GM11168 (cell line): ENCODE results near the gene ATRX.
"Not testable (repeated sequence)": the region's sequence is repeated elsewhere in the genome, so short reads cannot be mapped to it uniquely, and the experiment has no call there.

ENCODE experiments used
- in situ Hi-C: fragments of 300-500 bp; cut with MboI; formaldehyde crosslinking; loops from one replicate; pipeline ENCODE4 v1.12.0; 2022; ENCODE audit warnings: low sequenced_read_pairs; ENCODE audit not compliant: unreplicated experiment

ATRX gene

DNA sequence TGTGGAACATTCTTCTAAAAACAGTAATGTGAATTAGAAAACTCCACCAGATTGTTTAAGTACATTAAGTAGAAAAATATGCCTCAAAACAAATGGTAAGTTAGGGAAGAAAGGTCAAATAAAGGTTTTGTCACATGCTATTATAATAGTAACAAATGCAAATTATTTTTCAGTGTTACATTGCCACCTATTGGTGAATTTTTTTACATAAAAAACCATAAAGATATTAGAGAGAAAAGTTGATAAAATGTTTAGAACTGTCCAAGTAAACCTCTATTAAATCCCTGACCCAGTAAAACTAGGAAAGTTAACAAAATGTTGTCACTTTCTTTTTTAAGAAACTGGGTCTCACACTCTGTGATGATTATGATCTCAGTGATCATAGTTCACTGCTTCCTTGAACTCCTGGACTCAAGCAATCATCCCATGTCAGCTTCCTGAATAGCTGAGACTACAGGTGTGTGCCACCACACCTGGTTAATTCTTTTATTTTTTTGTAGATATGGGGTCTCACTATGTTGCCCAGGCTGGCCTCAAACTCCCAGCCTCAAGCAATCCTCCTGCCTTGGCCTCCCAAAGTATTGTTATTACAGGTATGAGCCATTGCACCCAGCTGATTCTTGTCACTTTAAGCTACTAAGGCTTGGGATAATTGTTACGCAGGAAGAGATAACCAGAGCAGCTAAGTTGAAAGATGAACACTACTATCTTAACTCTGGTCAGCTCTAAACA lies 157.6 kb downstream of the ATRX start:
- in situ Hi-C loops, result no loop called here

DNA sequence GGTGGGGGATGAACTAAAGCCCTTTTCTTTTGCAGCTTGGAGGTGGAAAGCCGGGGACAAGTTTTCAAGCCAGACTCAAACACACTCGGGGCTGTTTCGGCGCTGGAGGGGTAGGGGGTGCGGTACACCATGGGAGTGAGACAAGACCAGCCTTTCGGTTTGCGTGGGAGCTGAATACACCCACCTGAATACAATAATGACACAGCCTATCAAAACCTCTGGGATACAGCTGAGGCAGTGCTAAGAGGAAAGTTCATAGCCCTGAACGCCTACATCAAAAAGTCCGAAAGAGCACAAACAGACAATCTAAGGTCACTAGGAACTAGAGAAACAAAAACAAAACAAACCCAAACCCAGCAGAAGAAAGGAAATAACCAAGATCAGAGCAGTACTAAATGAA lies 163.3 kb downstream of the ATRX start:
- in situ Hi-C loops, result no loop called here

DNA sequence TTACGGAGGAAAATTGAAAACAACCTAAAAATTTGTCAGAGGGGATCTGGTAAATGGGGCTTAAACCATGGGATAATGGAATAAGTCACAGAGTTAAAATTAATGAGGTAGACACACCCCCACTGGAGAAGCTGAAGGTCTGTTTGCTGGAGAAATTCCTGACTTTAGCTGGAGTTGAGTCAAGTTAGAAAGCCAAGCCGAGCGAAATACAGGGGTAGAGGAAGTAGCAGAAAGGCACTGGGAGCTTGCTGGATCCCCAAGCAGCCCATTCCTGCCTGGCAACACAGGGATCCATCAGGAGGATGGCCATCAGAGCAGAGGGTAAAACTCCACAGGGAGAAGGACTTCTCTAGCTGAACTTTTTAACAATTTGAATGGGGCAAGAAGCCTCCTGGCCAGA lies 163.8 kb downstream of the ATRX start:
- in situ Hi-C loops, result no loop called here

DNA sequence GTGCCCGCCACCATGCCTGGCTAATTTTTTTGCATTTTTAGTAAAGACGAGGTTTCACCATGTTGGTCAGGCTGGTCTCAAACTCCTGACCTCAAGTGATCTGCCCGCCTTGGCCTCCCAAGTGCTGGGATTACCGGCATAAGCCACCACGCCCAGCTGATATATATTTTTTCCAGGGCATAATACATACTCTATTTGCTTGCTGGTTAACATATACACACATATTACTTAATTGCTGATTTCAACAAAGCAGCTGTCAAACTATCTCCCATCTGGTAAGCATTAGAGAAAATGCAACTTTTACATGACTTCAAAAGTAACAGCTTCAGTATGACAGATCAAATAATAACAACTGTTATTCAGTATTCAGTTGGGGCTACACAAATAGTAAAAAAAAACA lies 164.6 kb downstream of the ATRX start:
- in situ Hi-C loops, result not testable (repeated sequence)

DNA sequence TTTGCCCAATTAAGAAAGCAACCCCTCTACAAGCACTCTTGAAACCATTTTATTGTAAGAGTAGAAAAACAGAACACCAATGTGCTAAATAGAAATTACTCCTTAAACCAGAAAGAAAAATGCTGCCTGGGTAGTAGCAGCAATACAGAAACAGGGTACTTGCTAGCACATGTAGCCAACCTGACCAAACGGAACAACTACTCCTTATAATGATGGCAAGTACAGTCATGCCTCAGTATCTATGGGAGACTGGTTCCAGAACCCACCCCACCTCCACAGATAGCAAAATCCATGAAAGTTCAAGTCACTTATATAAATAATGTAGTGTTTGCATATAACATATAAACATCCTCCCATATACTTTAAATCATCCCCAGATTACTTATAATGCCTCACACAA lies 168.8 kb downstream of the ATRX start:
- in situ Hi-C loops, result no loop called here

DNA sequence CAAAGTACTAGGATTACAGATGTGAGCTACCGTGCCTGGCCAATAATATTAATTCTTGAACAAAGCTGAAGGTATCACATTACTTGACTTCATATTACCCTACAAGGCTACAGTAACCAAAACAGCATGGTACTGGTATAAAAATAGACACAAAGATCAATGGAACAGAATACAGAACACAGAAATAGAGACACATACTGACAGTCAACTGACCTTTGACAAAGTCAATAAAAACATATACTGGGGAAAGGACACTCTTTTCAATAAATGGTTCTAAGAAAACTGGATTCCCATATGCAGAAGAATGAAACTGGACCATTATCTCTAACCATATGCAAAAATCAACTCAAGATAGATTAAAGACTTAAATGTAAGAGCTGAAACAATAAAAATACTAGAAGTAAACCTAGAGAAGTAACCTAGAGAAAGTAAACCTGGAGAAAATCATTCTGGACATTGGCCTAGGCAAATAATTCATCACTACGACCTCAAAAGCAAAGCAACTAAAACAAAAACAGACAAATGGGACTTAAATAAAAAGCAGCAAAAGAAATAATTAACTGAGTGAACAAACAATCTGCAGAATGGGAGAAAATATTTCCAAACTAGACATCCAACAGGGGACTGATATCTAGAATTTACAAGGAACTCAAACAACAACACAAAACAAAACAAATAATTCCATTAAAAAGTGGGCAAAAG lies 182.2 kb downstream of the ATRX start:
- in situ Hi-C loops, result no loop called here

DNA sequence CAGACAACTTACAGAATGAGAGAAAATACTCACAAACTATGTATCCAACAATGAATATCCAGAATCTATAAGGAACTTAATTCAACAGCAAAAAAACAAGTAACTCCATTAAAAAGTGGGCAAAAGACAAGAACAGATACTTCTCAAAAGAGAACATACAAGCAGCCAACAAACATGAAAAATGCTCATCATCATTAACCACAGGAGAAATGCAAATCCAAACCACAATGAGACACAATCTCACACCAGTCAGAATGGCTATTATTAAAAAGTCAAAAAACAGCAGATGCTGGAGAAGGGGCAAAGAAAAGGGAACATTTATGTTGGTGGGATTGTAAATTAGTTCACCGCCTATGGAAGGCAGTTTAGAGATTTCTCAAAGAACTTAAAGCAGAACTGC lies 188.5 kb downstream of the ATRX start:
- in situ Hi-C loops, result no loop called here

DNA sequence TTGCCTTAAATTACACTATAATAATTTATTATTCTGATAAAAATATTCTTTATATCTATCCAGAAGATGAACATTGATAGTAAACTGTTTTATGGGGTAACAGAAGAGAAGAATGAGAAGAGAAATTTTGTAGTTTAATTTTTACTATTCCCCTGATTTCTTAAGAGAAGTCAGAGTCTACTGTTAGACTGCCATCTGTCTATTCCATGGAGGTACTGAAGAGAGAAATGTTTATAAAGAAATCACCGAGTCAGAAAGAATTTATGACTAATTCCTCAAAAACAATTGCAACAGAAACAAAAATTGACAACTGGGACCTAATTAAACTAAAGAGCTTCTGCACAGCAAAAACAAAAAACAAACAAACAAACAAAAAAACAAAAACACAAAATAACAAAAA lies 188.9 kb downstream of the ATRX start:
- in situ Hi-C loops, result no loop called here

DNA sequence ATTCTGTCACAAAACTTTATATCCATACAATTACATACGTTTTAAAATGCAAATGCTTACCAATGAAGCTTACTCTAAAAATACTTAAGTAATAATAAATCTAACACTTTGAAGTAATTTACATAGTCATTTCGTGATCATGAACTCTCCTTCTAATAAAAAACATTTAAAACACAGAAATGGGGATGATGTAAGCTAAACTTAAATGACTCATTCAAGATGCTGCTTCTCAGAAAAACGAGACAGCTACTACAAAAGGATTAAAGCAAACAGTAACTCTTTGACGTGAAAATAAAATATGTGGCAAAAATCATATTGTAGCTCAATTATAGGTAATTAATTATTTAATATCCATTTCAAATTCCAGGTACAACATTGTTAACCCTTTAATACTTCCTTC lies 190.2 kb downstream of the ATRX start:
- in situ Hi-C loops, result no loop called here

DNA sequence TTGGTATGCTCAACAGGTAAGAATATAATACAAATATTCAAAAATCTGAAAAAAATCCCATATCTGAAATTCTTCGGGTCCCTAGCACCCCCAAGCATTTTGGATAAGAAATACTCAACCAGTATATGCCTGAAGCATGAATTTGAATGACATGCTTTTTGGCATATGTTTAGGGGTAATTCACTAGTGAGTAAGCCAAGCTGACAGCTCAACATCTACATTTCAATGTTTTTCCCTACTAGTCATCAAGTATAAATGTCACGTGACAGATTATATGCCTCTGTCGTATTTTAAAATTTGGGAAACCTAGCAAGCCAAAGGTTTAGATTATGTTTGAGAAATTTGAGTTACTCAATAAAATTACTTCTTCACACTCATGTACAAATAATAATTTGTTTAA lies 213.7 kb downstream of the ATRX start:
- in situ Hi-C loops, result no loop called here

DNA sequence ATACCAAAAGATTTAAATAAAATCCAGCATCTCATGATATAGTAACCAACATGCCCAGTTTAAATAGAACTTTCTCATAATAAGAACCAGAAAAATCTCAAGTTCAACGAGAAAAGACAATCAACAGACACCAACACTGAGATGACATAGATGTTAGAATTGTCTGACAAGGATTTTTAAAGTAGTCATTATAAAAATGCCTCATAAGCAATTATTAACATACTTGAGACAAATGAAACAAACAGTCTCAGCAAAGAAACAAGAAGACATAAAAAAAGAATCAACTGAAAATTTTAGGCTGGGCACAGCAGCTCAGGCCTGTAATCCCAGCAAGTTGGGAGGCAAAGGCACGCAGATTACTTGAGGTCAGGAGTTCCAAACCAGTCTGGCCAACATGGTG lies 220.7 kb downstream of the ATRX start:
- in situ Hi-C loops, result no loop called here

DNA sequence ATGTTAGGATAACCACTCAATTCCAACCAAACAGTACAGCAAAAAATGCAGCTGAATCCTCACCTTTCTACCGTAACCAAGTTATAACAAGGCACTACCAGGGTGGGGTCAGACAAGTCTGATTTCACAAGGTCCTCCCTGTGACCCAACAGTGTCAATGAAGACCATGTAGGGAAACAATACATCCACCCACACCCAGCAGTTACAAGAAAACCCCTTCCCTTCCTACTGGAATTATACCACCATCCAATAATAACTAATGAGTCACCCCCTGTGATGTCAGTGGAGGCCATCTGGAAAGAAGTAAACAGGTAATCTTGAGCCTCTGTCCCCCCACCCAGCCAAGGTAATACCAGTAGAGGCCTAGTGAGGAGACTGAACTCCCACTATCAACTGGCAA lies 221.2 kb downstream of the ATRX start:
- in situ Hi-C loops, result no loop called here

DNA sequence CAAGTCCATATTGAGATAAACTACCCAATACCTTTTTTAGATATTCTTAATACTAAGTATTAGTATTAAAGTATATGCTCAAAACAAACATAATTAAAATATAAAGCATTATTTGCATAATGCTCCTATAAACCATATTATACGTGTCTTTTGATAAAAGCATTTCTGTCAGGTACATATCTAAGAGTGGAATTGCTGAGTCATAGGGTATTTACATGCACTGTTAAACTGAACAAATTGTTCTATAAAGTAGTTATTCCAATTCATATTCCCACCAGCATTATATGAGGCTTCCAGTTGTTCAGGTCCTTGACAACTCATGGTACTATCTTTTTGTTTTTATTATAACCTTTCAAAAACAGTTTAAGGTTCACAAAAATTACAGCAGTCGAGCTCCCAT lies 224.6 kb downstream of the ATRX start:
- in situ Hi-C loops, result no loop called here

DNA sequence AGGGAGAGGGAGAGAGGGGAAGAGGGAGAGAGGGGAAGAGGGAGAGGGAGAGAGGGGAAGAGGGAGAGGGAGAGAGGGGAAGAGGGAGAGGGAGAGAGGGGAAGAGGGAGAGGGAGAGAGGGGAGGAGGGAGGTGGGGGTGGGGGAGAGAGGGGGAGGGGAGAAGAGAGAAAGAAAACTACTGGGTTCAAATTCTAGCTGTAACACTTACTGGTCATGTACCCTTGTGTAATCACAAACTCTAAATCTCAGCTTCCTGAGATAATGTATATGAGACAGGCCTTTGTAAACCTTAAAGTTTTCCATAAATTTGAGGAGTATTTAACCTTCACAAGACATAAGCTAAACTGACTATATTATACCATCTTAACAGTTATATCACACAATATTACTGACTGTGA lies 229.7 kb downstream of the ATRX start:
- in situ Hi-C loops, result no loop called here

DNA sequence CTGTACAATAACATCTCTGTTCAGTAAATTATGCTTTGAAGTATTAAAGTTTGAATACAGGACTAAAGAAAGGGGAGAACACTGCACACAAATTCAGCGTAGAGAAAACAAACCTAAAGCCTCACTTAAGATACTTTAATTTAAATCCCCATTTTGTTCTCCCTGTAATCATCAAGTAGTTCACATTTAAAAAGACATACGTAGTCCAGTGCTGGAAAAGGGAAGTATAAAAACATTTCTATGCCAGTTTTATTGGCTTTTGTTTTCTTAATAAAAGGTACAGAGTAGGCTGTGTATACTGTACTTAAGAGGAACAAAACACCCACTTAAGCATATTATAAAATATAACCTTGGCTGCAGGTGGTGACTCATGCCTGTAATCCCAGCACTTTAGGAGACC lies 237.3 kb downstream of the ATRX start:
- in situ Hi-C loops, result no loop called here

DNA sequence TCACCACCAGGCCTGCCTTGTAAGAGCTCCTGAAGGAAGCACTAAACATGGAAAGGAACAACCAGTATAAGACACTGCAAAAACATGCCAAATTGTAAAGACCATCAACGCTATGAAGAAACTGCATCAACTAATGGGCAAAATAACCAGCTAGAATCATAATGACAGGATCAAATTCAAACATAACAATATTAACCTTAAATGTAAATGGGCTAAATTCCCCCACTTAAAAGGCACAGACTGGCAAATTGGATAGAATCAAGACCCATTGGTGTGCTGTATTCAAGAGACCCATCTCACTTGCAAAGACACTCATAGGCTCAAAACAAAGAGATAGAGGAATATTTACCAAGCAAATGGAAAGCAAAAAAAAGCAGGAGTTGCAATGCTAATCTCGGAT lies 246.2 kb downstream of the ATRX start:
- in situ Hi-C loops, result not testable (repeated sequence)

DNA sequence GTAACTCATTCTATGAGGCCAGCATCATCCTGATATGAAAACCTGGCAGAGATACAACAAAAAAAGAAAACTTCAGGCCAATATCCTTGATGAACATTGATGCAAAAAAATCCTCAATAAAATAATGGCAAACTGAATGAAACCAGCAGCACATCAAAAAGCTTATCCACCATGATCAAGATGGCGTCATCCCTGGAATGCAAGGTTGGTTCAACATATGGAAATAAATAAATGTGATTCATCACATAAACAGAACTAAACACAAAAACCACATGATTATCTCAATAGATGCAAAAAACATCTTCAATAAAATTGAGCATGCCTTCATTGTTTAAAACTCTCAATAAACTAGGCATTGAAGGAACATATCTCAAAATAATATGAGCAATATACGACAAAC lies 254.8 kb downstream of the ATRX start:
- in situ Hi-C loops, result not testable (repeated sequence)

DNA sequence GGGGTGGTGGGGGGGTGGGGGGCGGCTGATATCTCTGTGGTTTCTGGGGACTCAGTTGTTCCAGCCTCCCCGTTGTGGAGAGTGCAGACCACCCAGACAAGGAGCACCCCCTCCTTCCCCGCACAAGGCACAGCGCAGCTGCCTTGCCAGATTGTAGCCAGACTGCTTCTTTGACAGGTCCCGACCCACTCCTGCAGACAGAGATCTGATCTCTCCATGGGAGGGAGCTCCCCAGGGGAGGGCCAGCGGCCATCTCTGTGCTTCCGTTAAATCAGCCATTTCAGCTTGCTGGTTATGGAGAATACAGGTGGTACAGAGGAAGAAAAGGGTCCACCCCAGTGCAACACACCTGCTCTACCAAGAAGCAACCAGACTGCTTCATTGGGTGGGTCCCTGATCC lies 258.0 kb downstream of the ATRX start:
- in situ Hi-C loops, result no loop called here

DNA sequence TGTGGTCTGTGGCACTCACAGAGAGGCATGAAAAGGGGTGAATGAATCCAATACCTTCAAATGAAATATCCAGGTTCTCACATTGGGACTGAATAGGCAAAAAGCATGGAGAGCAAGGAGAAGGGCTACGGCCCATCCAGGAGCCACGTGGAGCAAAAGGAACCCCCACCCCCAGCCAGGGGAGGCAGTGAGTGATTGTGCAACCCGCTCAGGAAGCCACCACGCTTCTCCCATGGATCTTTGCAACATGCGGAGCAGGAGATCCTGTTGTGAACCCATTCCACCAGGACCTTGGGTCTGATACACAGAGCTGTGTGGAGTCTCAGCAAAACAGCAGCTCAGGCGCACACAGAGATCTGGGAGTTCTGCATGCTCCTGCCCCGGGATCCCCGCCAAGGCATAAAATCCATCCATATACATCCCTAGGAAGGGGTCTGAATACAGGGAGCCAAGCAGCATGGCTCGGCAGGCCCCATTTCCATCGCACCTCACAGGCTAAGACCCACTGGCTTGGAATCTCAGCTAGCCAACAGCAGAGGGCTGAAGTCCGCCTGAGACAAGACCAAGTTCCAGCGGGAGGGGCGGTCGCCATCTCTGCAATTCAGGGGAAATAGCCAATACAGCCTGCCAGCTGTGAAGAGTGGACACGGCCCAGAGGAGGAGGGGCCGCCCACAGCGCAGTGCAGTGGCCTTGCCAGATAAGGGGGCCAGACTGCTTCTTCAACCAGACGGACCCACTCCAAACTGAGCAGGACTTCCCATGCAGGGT lies 258.6 kb downstream of the ATRX start:
- in situ Hi-C loops, result no loop called here

DNA sequence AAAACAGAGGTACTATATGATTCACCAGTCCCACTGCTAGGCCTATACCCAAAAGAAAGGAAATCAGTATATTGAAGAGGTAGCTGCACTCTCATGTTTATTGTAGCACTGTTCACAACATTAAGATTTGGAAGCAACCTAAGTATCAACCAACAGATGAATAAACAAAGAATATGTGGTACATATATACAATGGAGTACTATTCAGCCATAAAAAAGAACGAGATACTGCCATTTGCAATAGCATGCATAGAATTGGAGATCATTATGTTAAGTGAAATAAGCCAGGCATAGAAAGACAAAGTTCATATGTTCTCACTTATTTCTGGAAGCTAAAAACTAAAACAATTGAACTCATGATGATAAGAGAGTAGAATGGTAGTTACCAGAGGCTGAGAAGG lies 266.3 kb downstream of the ATRX start:
- in situ Hi-C loops, result no loop called here

DNA sequence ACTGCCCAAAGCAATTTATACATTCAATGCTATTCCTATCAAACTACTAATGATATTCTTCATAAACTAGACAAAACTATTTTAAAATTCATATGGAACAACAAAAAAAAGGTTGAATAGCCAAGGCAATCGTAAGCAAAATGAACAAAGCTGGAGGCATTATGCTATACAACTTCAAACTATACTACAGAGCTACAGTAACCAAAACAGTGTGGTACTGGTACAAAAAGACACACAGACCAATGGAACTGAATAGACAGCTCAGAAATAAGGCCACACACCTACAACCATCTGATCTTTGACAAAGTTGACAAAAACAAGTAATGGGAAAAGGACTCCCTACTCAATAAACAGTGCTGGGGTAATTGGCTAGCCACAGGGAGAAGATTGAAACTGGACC lies 271.8 kb downstream of the ATRX start:
- in situ Hi-C loops, result no loop called here
